DOHH2 (cell line): Measurements from ENCODE around the gene PCSK5.

Experiments used
- H3F3A ChIP-seq: fragments of 200-600 bp; sonication (generic), shearing (Covaris generic); 2 replicates; pipeline ENCODE4 v1.6.0; 2016; ENCODE audit warnings: antibody characterized with exemption, mild to moderate bottlenecking; ENCODE audit not compliant: control insufficient read depth, insufficient read depth
- H3K27ac ChIP-seq: fragments of 200-600 bp; sonication (generic); 2 replicates; pipeline ENCODE4 v1.5.1; 2014; ENCODE audit warnings: low read depth, mild to moderate bottlenecking, low read length, moderate library complexity
- H3K27me3 ChIP-seq: fragments of 200-600 bp; sonication (generic); 2 replicates; pipeline ENCODE4 v1.6.1; 2014; ENCODE audit warnings: mild to moderate bottlenecking, low read length, mixed read lengths; ENCODE audit not compliant: control insufficient read depth
- H3K36me3 ChIP-seq: fragments of 200-600 bp; sonication (generic); 2 replicates; pipeline ENCODE4 v1.6.1; 2014; ENCODE audit warnings: mild to moderate bottlenecking, low read length, moderate library complexity, mixed read lengths; ENCODE audit not compliant: control insufficient read depth
- H3K4me1 ChIP-seq: fragments of 200-600 bp; sonication (generic); 2 replicates; pipeline ENCODE4 v1.6.1; 2014; ENCODE audit warnings: mild to moderate bottlenecking, low read length, mixed read lengths; ENCODE audit not compliant: control insufficient read depth
- H3K4me2 ChIP-seq: fragments of 200-600 bp; sonication (generic); 2 replicates; pipeline ENCODE4 v1.6.0; 2014; ENCODE audit warnings: mild to moderate bottlenecking, low read length, moderate library complexity
- H3K4me3 ChIP-seq: fragments of 200-600 bp; sonication (generic); 2 replicates; pipeline ENCODE4 v1.5.1; 2014; ENCODE audit warnings: mild to moderate bottlenecking, low read length, mixed read lengths
- H3K79me2 ChIP-seq: fragments of 200-600 bp; sonication (generic); 2 replicates; pipeline ENCODE4 v1.6.1; 2014; ENCODE audit warnings: mild to moderate bottlenecking, low read length, mixed read lengths; ENCODE audit not compliant: control insufficient read depth
- H3K9me2 ChIP-seq: fragments of 200-600 bp; sonication (generic); replicated peaks from 2 replicates; pipeline ENCODE4 v1.6.1; 2014; ENCODE audit warnings: mild to moderate bottlenecking, low read length, mixed read lengths; ENCODE audit not compliant: control insufficient read depth
- H3K9me3 ChIP-seq: fragments of 200-600 bp; sonication (generic); 2 replicates; pipeline ENCODE4 v1.6.1; 2014; ENCODE audit warnings: antibody characterized with exemption, low read length, mixed read lengths; ENCODE audit not compliant: control insufficient read depth, insufficient read depth
- H4K20me1 ChIP-seq: fragments of 200-600 bp; sonication (generic); 2 replicates; pipeline ENCODE4 v1.6.0; 2014; ENCODE audit warnings: low read depth, mild to moderate bottlenecking, antibody characterized with exemption, low read length, moderate library complexity; ENCODE audit not compliant: control insufficient read depth, insufficient read depth
- EZH2phosphoT487 ChIP-seq: fragments of 200-600 bp; sonication (generic); IDR thresholded peaks from 2 replicates; pipeline ENCODE4 v1.6.1; 2017; ENCODE audit warnings: borderline replicate concordance, mild to moderate bottlenecking, antibody characterized with exemption, low read length, moderate library complexity, mixed read lengths
- TF ChIP-seq, protein P1 (sequence below): fragments of 200-600 bp; sonication (generic); IDR thresholded peaks from one replicate; pipeline ENCODE4 v1.5.1; 2014; ENCODE audit warnings: antibody characterized with exemption, mild to moderate bottlenecking, low read depth, low read length; ENCODE audit not compliant: poor library complexity, severe bottlenecking

Gene PCSK5

GRCh38 chr9:75988663-75989062 is 98.2 kb downstream of the PCSK5 start:
- no peaks in the 10 kb centered on the region for H3F3A ChIP-seq
- H3K27ac ChIP-seq: no peak overlapping the region
- no peaks in the 10 kb centered on the region for H3K9me2 ChIP-seq
- no peaks in the 10 kb centered on the region for H3K36me3 ChIP-seq
- no peaks in the 10 kb centered on the region for H3K9me3 ChIP-seq
- H3K4me1 ChIP-seq: no peaks in the 10 kb centered on the region
- no peaks in the 10 kb centered on the region for H3K27me3 ChIP-seq
- H4K20me1 ChIP-seq: no peaks in the 10 kb centered on the region
- H3K4me2 ChIP-seq: no peak overlapping the region
- no peak for TF ChIP-seq EZH2phosphoT487
- TF ChIP-seq, protein P1, sequence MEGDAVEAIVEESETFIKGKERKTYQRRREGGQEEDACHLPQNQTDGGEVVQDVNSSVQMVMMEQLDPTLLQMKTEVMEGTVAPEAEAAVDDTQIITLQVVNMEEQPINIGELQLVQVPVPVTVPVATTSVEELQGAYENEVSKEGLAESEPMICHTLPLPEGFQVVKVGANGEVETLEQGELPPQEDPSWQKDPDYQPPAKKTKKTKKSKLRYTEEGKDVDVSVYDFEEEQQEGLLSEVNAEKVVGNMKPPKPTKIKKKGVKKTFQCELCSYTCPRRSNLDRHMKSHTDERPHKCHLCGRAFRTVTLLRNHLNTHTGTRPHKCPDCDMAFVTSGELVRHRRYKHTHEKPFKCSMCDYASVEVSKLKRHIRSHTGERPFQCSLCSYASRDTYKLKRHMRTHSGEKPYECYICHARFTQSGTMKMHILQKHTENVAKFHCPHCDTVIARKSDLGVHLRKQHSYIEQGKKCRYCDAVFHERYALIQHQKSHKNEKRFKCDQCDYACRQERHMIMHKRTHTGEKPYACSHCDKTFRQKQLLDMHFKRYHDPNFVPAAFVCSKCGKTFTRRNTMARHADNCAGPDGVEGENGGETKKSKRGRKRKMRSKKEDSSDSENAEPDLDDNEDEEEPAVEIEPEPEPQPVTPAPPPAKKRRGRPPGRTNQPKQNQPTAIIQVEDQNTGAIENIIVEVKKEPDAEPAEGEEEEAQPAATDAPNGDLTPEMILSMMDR: no peak
- no peaks in the 10 kb centered on the region for H3K79me2 ChIP-seq
- H3K4me3 ChIP-seq: no peak overlapping the region

GRCh38 chr9:75990156-75990555 is 99.7 kb downstream of the PCSK5 start:
- H4K20me1 ChIP-seq: no peaks in the 10 kb centered on the region
- no peaks in the 10 kb centered on the region for H3K9me3 ChIP-seq
- no peak overlapping the region for H3K4me2 ChIP-seq
- H3K4me3 ChIP-seq: no peak overlapping the region
- no peaks in the 10 kb centered on the region for H3K36me3 ChIP-seq
- H3K27me3 ChIP-seq: no peaks in the 10 kb centered on the region
- H3K4me1 ChIP-seq: no peaks in the 10 kb centered on the region
- H3K9me2 ChIP-seq: no peaks in the 10 kb centered on the region
- H3F3A ChIP-seq: no peaks in the 10 kb centered on the region
- no peak overlapping the region for H3K27ac ChIP-seq
- no peaks in the 10 kb centered on the region for H3K79me2 ChIP-seq
- TF ChIP-seq EZH2phosphoT487: no peak
- TF ChIP-seq, protein P1: no peak

DNA sequence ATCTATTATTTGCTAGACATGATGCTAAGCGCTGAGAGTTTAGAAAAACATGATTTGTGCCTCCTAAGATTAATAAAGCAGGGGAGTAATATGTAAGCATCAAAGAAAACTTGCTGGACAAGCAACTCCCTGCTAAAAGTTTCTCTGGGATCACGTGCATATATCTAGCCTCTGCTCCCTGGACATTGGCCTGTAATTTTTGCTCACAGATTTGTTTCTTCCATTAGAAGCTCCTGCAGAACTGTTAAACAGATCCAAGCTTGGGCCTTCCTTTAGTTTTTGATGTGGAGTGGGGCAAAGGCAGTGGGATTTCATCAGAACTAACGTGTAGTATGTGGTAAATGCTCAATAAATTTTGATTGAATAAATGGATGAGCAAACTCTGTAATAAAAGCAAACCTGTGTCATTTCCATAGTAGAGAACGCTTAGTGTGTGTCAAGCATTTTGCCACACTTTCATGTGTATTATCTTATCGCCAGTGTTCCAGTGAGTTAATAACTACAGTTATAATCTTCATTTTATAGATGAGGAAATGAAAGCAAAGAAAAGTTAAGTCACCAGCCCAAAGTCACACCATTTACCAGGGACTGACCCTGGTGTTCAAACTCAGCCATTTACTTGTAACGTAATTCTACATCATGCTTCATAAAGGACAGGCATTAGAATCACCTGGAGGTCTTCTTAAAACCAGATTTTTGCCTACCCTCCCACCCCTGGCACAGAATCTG is 100.3 kb downstream of the PCSK5 start:
- no peak overlapping the region for H3K4me3 ChIP-seq
- H3K27ac ChIP-seq: no peak overlapping the region
- no peaks in the 10 kb centered on the region for H3K9me3 ChIP-seq
- no peaks in the 10 kb centered on the region for H3K36me3 ChIP-seq
- H3F3A ChIP-seq: no peaks in the 10 kb centered on the region
- TF ChIP-seq EZH2phosphoT487: no peak
- TF ChIP-seq, protein P1: no peak
- H3K27me3 ChIP-seq: no peaks in the 10 kb centered on the region
- H4K20me1 ChIP-seq: no peaks in the 10 kb centered on the region
- H3K4me2 ChIP-seq: no peak overlapping the region
- H3K79me2 ChIP-seq: no peaks in the 10 kb centered on the region
- H3K4me1 ChIP-seq: no peaks in the 10 kb centered on the region
- no peaks in the 10 kb centered on the region for H3K9me2 ChIP-seq
